LNCaP clone FGC (cell line): ENCODE measurements around the gene BBS4.

ENCODE experiments used
- DNase-seq: peaks from one replicate; pipeline ENCODE4 v3.0.0-alpha.2; 2011; ENCODE audit warnings: low read depth
- H3K4me3 ChIP-seq: 2 replicates; pipeline ENCODE4 v1.5.1; 2011; ENCODE audit warnings: mild to moderate bottlenecking, low read depth, low read length, control low read depth
- CTCF ChIP-seq: IDR thresholded peaks from 2 replicates; pipeline ENCODE4 v1.5.1; 2012; ENCODE audit warnings: mild to moderate bottlenecking; ENCODE audit not compliant: control insufficient read depth, insufficient read depth; ENCODE audit errors: extremely low read depth

The BBS4 gene

GRCh38 chr15:72751751-72752455, 65.9 kb downstream of the BBS4 start:
- no peak overlapping the region for H3K4me3 ChIP-seq
- DNase-seq, result no peak
- no peak for TF ChIP-seq CTCF

GRCh38 chr15:72754096-72754495, 68.1 kb downstream of the BBS4 start:
- TF ChIP-seq CTCF, result no peak
- DNase-seq, result no peak
- no peak overlapping the region for H3K4me3 ChIP-seq

- no peak for TF ChIP-seq CTCF
- no peak for DNase-seq
- no peak overlapping the region for H3K4me3 ChIP-seq
Observed at GRCh38 chr15:72758182-72758581, 72.2 kb downstream of the BBS4 start.

GRCh38 chr15:72760590-72761260, 74.7 kb downstream of the BBS4 start:
- DNase-seq, result no peak
- H3K4me3 ChIP-seq, result no peak overlapping the region
- no peak for TF ChIP-seq CTCF

- no peak for DNase-seq
- no peak for TF ChIP-seq CTCF
- no peak overlapping the region for H3K4me3 ChIP-seq
Observed at GRCh38 chr15:72764656-72765055, 78.6 kb downstream of the BBS4 start.

GRCh38 chr15:72766025-72766424, 80.0 kb downstream of the BBS4 start:
- no peak for DNase-seq
- no peak for TF ChIP-seq CTCF
- no peak overlapping the region for H3K4me3 ChIP-seq
